Ammon's horn (tissue), 1 donor: ENCODE measurements around the gene C10orf143.

Source experiments
- DNase-seq: peaks from one replicate; pipeline ENCODE4 v3.0.0-alpha.2; 2016; ENCODE audit warnings: low spot score

Gene C10orf143

GRCh38 chr10:130014263-130015074 is 96.2 kb downstream of the C10orf143 start:
- no peak for DNase-seq
